Adrenal gland (tissue), 12 donors: Measurements from ENCODE around the gene CDC5L. TPM values are rescaled to one million over a fixed set of nuclear protein-coding genes. Genes with fewer than 3 reads are reported as not detected.

Experiments
- DNase-seq, 7 donors: peaks; one replicate each; pipeline ENCODE4 v3.0.0-alpha.2; 2019 to 2020
- H3K27ac ChIP-seq, 5 donors: fragments of 200-600 bp; sonication (generic) in 4 of 5; 1 replicate in 3 of 5; 2 replicates in 2 of 5; pipeline versions ENCODE4 v1.5.1 to v1.8.0; 2016 to 2020; ENCODE audit warnings: mild to moderate bottlenecking in 1 of 5
- H3K27me3 ChIP-seq: fragments of 200-600 bp; 2 replicates; pipeline ENCODE4 v1.8.0; 2021
- H3K36me3 ChIP-seq, 2 donors: fragments of 200-600 bp; replicated peaks in 1 of 2; 1 replicate in 1 of 2; 2 replicates in 1 of 2; pipeline versions ENCODE4 v1.5.1 to v1.8.0; 2018 to 2022
- H3K4me1 ChIP-seq, 2 donors: fragments of 200-600 bp; replicated peaks in 1 of 2; 1 replicate in 1 of 2; 2 replicates in 1 of 2; pipeline versions ENCODE4 v1.5.1 to v1.8.0; 2018 to 2021
- H3K4me3 ChIP-seq, 4 donors: fragments of 200-600 bp; sonication (generic) in 3 of 4; one replicate each; pipeline ENCODE4 v1.5.1; 2016 to 2018
- H3K9me3 ChIP-seq, 3 donors: fragments of 200-600 bp; sonication (generic) in 1 of 3; replicated peaks in 1 of 3; 1 replicate in 2 of 3; 2 replicates in 1 of 3; pipeline versions ENCODE4 v1.5.1 to v1.8.0; 2016 to 2021
- POLR2A ChIP-seq, 2 donors: fragments of 450-650 bp; IDR thresholded peaks; one replicate each; pipeline ENCODE4 v1.6.1; 2017; ENCODE audit warnings: antibody characterized with exemption in 2 of 2, mild to moderate bottlenecking in 2 of 2, moderate library complexity in 1 of 2
- WGBS, 4 donors: extraction: QIAGEN DNeasy Blood & Tissue Kit in 2 of 4; methylation state at CpG; one replicate each; pipeline versions ENCODE4 v1.1.5 to v1.1.7; 2013 to 2017; 5-methylcytosine and 5-hydroxymethylcytosine counted together
- intact Hi-C, 2 donors: fragments of 100-400 bp; cut with DNase I; formaldehyde crosslinking; loops; one replicate each; pipeline versions ENCODE4 v1.14.1 to v1.15.0; 2022 to 2023
- polyA plus RNA-seq, 3 donors: library from polyadenylated mRNA; stranded (reverse); fragments of 200-250 nt in 2 of 3; fragments of 350-450 nt in 1 of 3; fragmentation: Illumina TruSeq in 1 of 3; extraction: RNeasy Lipid Tissue Mini Kit (QIAGEN cat#74804) in 1 of 3; gene quantifications; one replicate each; pipeline ENCODE4 v1.2.3, GENCODE V29; 2013 to 2014
- total RNA-seq, 9 donors: library from RNA; depleted of rRNA in 4 of 9; stranded (reverse); fragments of >200 nt in 4 of 9; fragments of 120-200 nt in 1 of 9; fragmentation: NEBNext Ultra II Directional in 1 of 9; extraction: Animal tissue kit (Norgen Biotek cat#: 25700) in 1 of 9; gene quantifications; one replicate each; pipeline versions ENCODE4 v1.1.0 to v1.2.4, GENCODE V29; 2013 to 2023
- TF ChIP-seq, protein P1 (sequence below), 6 experiments: fragments of 450-650 bp in 4 of 6; fragments of 200-600 bp in 2 of 6; sonication (generic) in 1 of 6; IDR thresholded peaks; 1 replicate in 5 of 6; 2 replicates in 1 of 6; pipeline versions ENCODE4 v1.5.1 to v1.8.0; 2016 to 2021; ENCODE audit warnings: antibody characterized with exemption in 6 of 6, mild to moderate bottlenecking in 2 of 6, moderate library complexity in 1 of 6
- donor health status: healthy with polysubstance abuse.
- donor health status: Bipolar disorder and iron deficiency.
- donor health status: DM: yes; HTN: yes; CAD: no.
- donor health status: DM: no; HTN: no; CAD: no.
- donor health status: DM: no; HTN: no; CAD: no.
- donor health status: DM: yes; HTN: yes; CAD: no.

CDC5L gene
- total and polyA plus RNA-seq, 12 donors, result 5.6 to 39.3 (median 20.8) TPM

DNA sequence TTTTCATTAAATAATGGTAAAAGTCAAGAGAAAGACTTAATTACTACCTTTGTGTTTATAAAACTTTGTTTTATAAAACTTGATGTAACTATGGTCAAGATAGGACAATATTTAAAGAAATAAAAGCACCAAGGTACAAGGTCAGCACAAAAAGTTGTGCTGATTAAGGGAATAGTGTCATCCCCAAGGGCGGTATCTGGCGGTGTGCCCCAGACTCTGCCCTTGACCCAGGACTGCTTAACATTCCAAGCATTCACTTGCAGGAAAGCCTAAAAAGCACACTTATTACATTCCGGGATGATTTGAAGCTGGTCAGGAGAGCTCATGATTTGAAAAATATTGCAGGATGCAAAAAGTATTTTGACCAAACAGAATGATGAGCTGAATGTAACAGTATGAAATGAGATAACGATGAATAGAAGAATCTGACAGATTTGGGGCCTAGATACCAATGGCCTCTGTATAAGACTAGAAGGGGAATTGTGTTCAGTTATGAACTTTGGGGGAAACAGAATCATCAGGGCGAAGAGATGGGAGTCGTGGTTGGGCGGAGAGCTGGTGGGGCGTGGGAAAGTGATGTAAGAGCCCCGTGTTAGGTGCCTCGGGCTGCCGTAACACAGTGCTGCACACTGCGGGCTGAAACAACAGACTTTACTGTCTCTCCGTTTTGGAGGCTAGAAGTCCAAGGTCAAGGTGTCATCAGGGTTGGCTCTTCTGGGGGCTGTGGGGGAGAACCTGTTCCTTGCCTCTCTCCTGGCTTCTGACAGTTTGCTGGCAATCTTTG lies 77.2 kb downstream of the CDC5L start:
- DNase-seq, result peak; percentile 72 to 96 (median 90)
- intact Hi-C loops, result no loop called here
- peak overlapping the region in 4 of 5 donors; percentile 27 to 79 (median 54) for H3K27ac ChIP-seq
- H3K27me3 ChIP-seq, result peaks cover 3% of the 10 kb centered on the region
- TF ChIP-seq POLR2A (IDR thresholded peaks at IDR 0.05), result no peak
- TF ChIP-seq, protein P1, sequence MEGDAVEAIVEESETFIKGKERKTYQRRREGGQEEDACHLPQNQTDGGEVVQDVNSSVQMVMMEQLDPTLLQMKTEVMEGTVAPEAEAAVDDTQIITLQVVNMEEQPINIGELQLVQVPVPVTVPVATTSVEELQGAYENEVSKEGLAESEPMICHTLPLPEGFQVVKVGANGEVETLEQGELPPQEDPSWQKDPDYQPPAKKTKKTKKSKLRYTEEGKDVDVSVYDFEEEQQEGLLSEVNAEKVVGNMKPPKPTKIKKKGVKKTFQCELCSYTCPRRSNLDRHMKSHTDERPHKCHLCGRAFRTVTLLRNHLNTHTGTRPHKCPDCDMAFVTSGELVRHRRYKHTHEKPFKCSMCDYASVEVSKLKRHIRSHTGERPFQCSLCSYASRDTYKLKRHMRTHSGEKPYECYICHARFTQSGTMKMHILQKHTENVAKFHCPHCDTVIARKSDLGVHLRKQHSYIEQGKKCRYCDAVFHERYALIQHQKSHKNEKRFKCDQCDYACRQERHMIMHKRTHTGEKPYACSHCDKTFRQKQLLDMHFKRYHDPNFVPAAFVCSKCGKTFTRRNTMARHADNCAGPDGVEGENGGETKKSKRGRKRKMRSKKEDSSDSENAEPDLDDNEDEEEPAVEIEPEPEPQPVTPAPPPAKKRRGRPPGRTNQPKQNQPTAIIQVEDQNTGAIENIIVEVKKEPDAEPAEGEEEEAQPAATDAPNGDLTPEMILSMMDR (IDR thresholded peaks at IDR 0.05), result no peak
- no peak overlapping the region for H3K4me3 ChIP-seq
- no peaks in the 10 kb centered on the region for H3K9me3 ChIP-seq
- H3K36me3 ChIP-seq, result no peaks in the 10 kb centered on the region
- WGBS, 4 donors, result 53 to 69% (median 58%) methylated on average over 13 of the region's 13 CpGs
- peaks cover 16 to 26% of the 10 kb centered on the region in 2 donors for H3K4me1 ChIP-seq

DNA sequence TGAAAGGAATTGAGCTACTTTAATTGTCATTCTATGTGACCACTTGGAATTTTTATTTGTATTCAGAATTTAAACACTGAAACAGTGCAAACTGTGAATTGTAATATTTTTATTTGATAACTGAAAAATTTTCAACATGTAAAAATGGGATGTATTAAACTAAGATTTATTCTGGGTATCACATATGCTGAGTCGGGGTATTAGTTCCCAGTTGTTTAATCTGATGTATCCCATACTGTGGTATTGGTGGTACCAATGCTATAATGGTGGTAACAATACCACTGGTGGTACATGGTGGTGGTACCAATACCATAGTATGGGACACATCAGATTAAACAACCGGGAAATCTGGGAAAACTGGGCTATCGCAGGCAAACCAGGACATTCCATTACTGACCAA lies 79.4 kb downstream of the CDC5L start:
- no peaks in the 10 kb centered on the region for H3K9me3 ChIP-seq
- peaks cover 16 to 25% of the 10 kb centered on the region in 2 donors for H3K4me1 ChIP-seq
- TF ChIP-seq, protein P1 (IDR thresholded peaks at IDR 0.05), result no peak
- no peaks in the 10 kb centered on the region for H3K36me3 ChIP-seq
- no peak for DNase-seq
- intact Hi-C loops, result no loop called here
- H3K27me3 ChIP-seq, result peaks cover 3% of the 10 kb centered on the region
- no peak overlapping the region for H3K4me3 ChIP-seq
- 90 to 96% (median 95%) methylated on average over 3 of the region's 3 CpGs for WGBS, 4 donors
- H3K27ac ChIP-seq, result no peak overlapping the region

DNA sequence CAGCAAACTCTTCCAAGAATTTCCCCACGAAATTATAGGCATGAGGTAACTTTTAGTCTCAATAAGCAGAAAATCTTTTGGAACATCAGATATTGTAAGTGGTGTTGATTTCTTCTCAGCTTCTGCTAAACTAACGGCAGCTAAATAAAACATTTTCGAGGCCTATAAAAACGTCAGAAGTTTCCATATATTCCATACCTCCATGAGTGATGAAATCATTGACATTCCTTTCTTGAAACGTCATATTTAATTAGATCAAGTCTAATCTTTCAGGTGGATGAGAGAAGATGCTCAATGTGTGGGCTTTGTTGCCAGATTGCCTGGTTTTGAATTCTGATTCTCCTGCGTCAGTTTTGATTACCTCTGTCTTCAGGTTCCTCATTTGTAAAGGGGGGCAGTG lies 81.3 kb downstream of the CDC5L start:
- no peaks in the 10 kb centered on the region for H3K36me3 ChIP-seq
- H3K9me3 ChIP-seq, result no peaks in the 10 kb centered on the region
- H3K4me1 ChIP-seq, result peaks cover 16 to 17% of the 10 kb centered on the region in 2 donors
- intact Hi-C loops, result no loop called here
- no peak for DNase-seq
- H3K4me3 ChIP-seq, result no peak overlapping the region
- H3K27ac ChIP-seq, result no peak overlapping the region
- 74 to 80% (median 75%) methylated on average over 6 of the region's 6 CpGs for WGBS, 4 donors
- peaks cover 3% of the 10 kb centered on the region for H3K27me3 ChIP-seq
- no peak for TF ChIP-seq POLR2A (IDR thresholded peaks at IDR 0.05)
- TF ChIP-seq, protein P1 (IDR thresholded peaks at IDR 0.05), result no peak

DNA sequence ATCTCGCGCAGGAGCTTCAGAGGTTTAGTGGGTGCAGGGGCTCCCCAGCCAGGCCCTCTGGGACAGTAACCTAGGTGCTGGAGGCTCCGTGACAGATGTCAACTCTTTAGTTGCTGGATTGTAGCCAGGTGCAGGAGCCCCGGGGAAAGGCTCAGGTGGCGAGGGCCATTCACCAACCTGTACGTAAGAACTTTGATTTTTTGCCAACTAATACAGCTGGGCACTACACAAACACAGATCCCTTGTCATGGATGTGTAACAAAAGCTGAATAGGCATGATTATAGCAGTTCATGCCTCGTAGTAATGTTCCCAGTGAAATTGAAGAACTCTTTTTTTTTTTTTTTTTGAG lies 82.6 kb downstream of the CDC5L start:
- TF ChIP-seq, protein P1 (IDR thresholded peaks at IDR 0.05), result peak in 2 of 6 experiments; percentile 28 to 29
- no peak for TF ChIP-seq POLR2A (IDR thresholded peaks at IDR 0.05)
- intact Hi-C loops, result loop anchor here (10.0 kb wide), 2 partner anchors 165 to 1245 kb away; no protein-coding TSS in a partner anchor
- Histone ChIP-seq H3K36me3 (no peaks in the 10 kb centered on the region), H3K9me3 (no peaks in the 10 kb centered on the region), H3K4me3 (no peak overlapping the region), H3K27ac (no peak overlapping the region), H3K27me3 (peaks cover 3% of the 10 kb centered on the region), H3K4me1 (peaks cover 4 to 5% of the 10 kb centered on the region in 2 donors)
- 64 to 81% (median 74%) methylated on average over 4 to 7 of the region's 7 CpGs for WGBS, 4 donors
- no peak for DNase-seq
